IMR-90 (cell line): ENCODE data around the gene SDHD. TPM values are rescaled to one million over a fixed set of nuclear protein-coding genes. Genes with fewer than 3 reads are reported as not detected.

Source experiments
- ATAC-seq: fragments of 200-7000 bp; cut with Tn5 transposase; 2 replicates; pipeline ENCODE4 v1.9.1; 2020; ENCODE audit warnings: low read depth, mild to moderate bottlenecking, moderate library complexity
- BruUV-seq: library from RNA; stranded (reverse); fragments of 400-500 nt; replicated peaks from 2 replicates; lab custom pipeline; 2021; lab: Mats Ljungman, UMichigan
- CTCF ChIA-PET: fragments of 300-600 bp; formaldehyde crosslinking; extraction: SDS; loops from one replicate; lab custom pipeline; 2021; ENCODE audit warnings: antibody characterized with exemption; lab: Yijun Ruan, JAX
- POLR2A ChIA-PET: fragments of 300-600 bp; sonication (Branson Sonifier 250); formaldehyde crosslinking; loops from one replicate; lab custom pipeline; 2022; ENCODE audit warnings: antibody characterized with exemption; ENCODE audit not compliant: unreplicated experiment; lab: Charles Lee
- DNase-seq: peaks from one replicate; pipeline ENCODE4 v3.0.0; 2013
- H2AFZ ChIP-seq: replicated peaks from 2 replicates; pipeline ENCODE3; 2013; ENCODE audit warnings: low read length, mild to moderate bottlenecking; ENCODE audit not compliant: poor library complexity
- H2AK5ac ChIP-seq: 2 replicates; pipeline ENCODE4 v1.6.1; 2013; ENCODE audit warnings: low read depth, low read length, inconsistent platforms
- H2AK9ac ChIP-seq: replicated peaks from 2 replicates; pipeline ENCODE3; 2013; ENCODE audit warnings: mild to moderate bottlenecking, low read depth, low read length, moderate library complexity; ENCODE audit not compliant: poor library complexity
- H2BK120ac ChIP-seq: 2 replicates; pipeline ENCODE4 v1.6.1; 2013; ENCODE audit warnings: low read depth, low read length, inconsistent platforms
- H2BK15ac ChIP-seq: 3 replicates; pipeline ENCODE4 v1.6.1; 2013; ENCODE audit warnings: low read depth, low read length, inconsistent platforms
- H2BK20ac ChIP-seq: 2 replicates; pipeline ENCODE4 v1.6.1; 2013; ENCODE audit warnings: low read depth, mild to moderate bottlenecking, inconsistent platforms, low read length, moderate library complexity
- H2BK5ac ChIP-seq: 2 replicates; pipeline ENCODE4 v1.6.1; 2013; ENCODE audit warnings: mild to moderate bottlenecking, low read depth, low read length, inconsistent platforms; ENCODE audit not compliant: poor library complexity, severe bottlenecking
- H3K14ac ChIP-seq: replicated peaks from 2 replicates; pipeline ENCODE4 v1.6.1; 2013; ENCODE audit warnings: low read depth, low read length, inconsistent platforms
- H3K18ac ChIP-seq: 2 replicates; pipeline ENCODE4 v1.6.1; 2013; ENCODE audit warnings: low read depth, low read length, control low read depth
- H3K23ac ChIP-seq: 2 replicates; pipeline ENCODE4 v1.6.1; 2013; ENCODE audit warnings: low read depth, low read length, inconsistent platforms
- H3K27ac ChIP-seq: 2 replicates; pipeline ENCODE4 v1.5.1; 2013; ENCODE audit warnings: mild to moderate bottlenecking, control low read depth, low read length; ENCODE audit not compliant: insufficient read depth
- H3K27me3 ChIP-seq: 2 replicates; pipeline ENCODE4 v1.6.1; 2013; ENCODE audit warnings: low read length; ENCODE audit not compliant: control insufficient read depth, insufficient read depth
- H3K36me3 ChIP-seq: 2 replicates; pipeline ENCODE4 v1.6.1; 2013; ENCODE audit warnings: low read length, mixed read lengths; ENCODE audit not compliant: control insufficient read depth, insufficient read depth
- H3K4ac ChIP-seq: 2 replicates; pipeline ENCODE4 v1.6.1; 2013; ENCODE audit warnings: low read depth, low read length, inconsistent platforms
- H3K4me1 ChIP-seq: 2 replicates; pipeline ENCODE4 v1.6.1; 2013; ENCODE audit warnings: low read length, mixed read lengths; ENCODE audit not compliant: control insufficient read depth, insufficient read depth
- H3K4me2 ChIP-seq: 2 replicates; pipeline ENCODE4 v1.6.1; 2013; ENCODE audit warnings: low read depth, mild to moderate bottlenecking, control low read depth, low read length, moderate library complexity
- H3K4me3 ChIP-seq: 2 replicates; pipeline ENCODE4 v1.5.1; 2013; ENCODE audit warnings: low read depth, mild to moderate bottlenecking, control low read depth, low read length, moderate library complexity; ENCODE audit not compliant: insufficient read depth
- H3K56ac ChIP-seq: 2 replicates; pipeline ENCODE4 v1.6.1; 2013; ENCODE audit warnings: low read length, inconsistent platforms; ENCODE audit not compliant: insufficient read depth; ENCODE audit errors: extremely low read depth
- H3K79me1 ChIP-seq, 2 experiments: 2 replicates each; pipeline ENCODE4 v1.6.1; 2013; ENCODE audit warnings: low read length in 2 of 2, inconsistent platforms in 1 of 2, low read depth in 1 of 2
- H3K9ac ChIP-seq: 2 replicates; pipeline ENCODE4 v1.6.1; 2013; ENCODE audit warnings: low read depth, low read length, control low read depth
- H3K9me1 ChIP-seq: 2 replicates; pipeline ENCODE4 v1.6.1; 2013; ENCODE audit warnings: low read length, inconsistent platforms; ENCODE audit not compliant: insufficient read depth
- H3K9me3 ChIP-seq: 2 replicates; pipeline ENCODE4 v1.6.1; 2013; ENCODE audit warnings: low read length; ENCODE audit not compliant: control insufficient read depth, insufficient read depth
- H4K20me1 ChIP-seq: 2 replicates; pipeline ENCODE4 v1.6.1; 2013; ENCODE audit warnings: low read length, inconsistent platforms; ENCODE audit not compliant: insufficient read depth
- H4K5ac ChIP-seq: 2 replicates; pipeline ENCODE4 v1.6.1; 2013; ENCODE audit warnings: mild to moderate bottlenecking, low read depth, low read length, control low read depth
- H4K8ac ChIP-seq, 2 experiments: 2 replicates each; pipeline ENCODE4 v1.6.1; 2013; ENCODE audit warnings: low read depth in 2 of 2, low read length in 2 of 2, control low read depth in 1 of 2, inconsistent platforms in 1 of 2
- H4K91ac ChIP-seq: 2 replicates; pipeline ENCODE4 v1.6.1; 2013; ENCODE audit warnings: low read depth, low read length, inconsistent platforms; ENCODE audit not compliant: insufficient read depth
- BHLHE40 ChIP-seq: fragments of 150-350 bp; IDR thresholded peaks from 2 replicates; pipeline ENCODE4 v1.6.1; 2016; ENCODE audit warnings: mild to moderate bottlenecking, low read depth, low read length
- FOS ChIP-seq: fragments of 150-350 bp; IDR thresholded peaks from 2 replicates; pipeline ENCODE4 v1.6.1; 2016; ENCODE audit warnings: low read depth, low read length
- MAFK ChIP-seq: IDR thresholded peaks from 2 replicates; pipeline ENCODE4 v1.6.1; 2012; ENCODE audit warnings: low read depth, low read length, improper control_type of control experiment
- MAZ ChIP-seq: IDR thresholded peaks from 2 replicates; pipeline ENCODE4 v1.6.1; 2012; ENCODE audit warnings: low read depth, mild to moderate bottlenecking, low read length, improper control_type of control experiment, moderate library complexity, borderline replicate concordance
- MXI1 ChIP-seq: IDR thresholded peaks from 2 replicates; pipeline ENCODE4 v1.6.1; 2012; ENCODE audit warnings: low read depth, mild to moderate bottlenecking, low read length, moderate library complexity, borderline replicate concordance
- NFE2L2 ChIP-seq: fragments of 150-350 bp; IDR thresholded peaks from 2 replicates; pipeline ENCODE4 v1.6.1; 2016; ENCODE audit warnings: low read depth, mild to moderate bottlenecking, low read length
- RAD21 ChIP-seq: IDR thresholded peaks from 2 replicates; pipeline ENCODE4 v1.6.1; 2012; ENCODE audit warnings: low read length, improper control_type of control experiment
- RCOR1 ChIP-seq: IDR thresholded peaks from 2 replicates; pipeline ENCODE4 v1.6.1; 2012; ENCODE audit warnings: mild to moderate bottlenecking, low read length, improper control_type of control experiment; ENCODE audit not compliant: insufficient replicate concordance
- RFX5 ChIP-seq: IDR thresholded peaks from 2 replicates; pipeline ENCODE4 v1.8.0; 2012; ENCODE audit warnings: low read depth, mild to moderate bottlenecking, low read length, moderate library complexity
- SMC3 ChIP-seq: fragments of 150-350 bp; IDR thresholded peaks from 2 replicates; pipeline ENCODE4 v1.6.1; 2016; ENCODE audit warnings: low read depth, mild to moderate bottlenecking, antibody characterized with exemption, low read length, moderate library complexity
- WGBS, 2 experiments: methylation state at CpG; one replicate each; pipeline versions ENCODE4 v1.1.5 to v1.1.7; 2013; ENCODE audit warnings: missing lambda C conversion rate in 2 of 2; ENCODE audit not compliant: insufficient read length in 1 of 2; ENCODE audit errors: extremely low coverage in 2 of 2; 5-methylcytosine and 5-hydroxymethylcytosine counted together
- dilution Hi-C: fragments of 300-500 bp; cut with HindIII; formaldehyde crosslinking; loops from one replicate; pipeline ENCODE4 v1.14.3; 2018; ENCODE audit warnings: low sequenced_read_pairs; ENCODE audit not compliant: unreplicated experiment
- in situ Hi-C: fragments of 300-500 bp; cut with MboI; formaldehyde crosslinking; loops from 3 replicates; pipeline ENCODE4 v1.14.3; 2019; ENCODE audit warnings: low sequenced_read_pairs, inconsistent platforms, mixed read lengths
- intact Hi-C: fragments of 100-400 bp; cut with micrococcal nuclease; formaldehyde crosslinking; loops from 2 replicates; pipeline ENCODE4 v1.10.0; 2022
- polyA plus RNA-seq, 3 experiments: library from polyadenylated mRNA; depleted of rRNA; stranded (reverse); fragments of >200 nt; gene quantifications; 2 replicates each; pipeline ENCODE4 v1.2.3, GENCODE V29; 2012; ENCODE audit warnings: low replicate concordance in 1 of 3
- total RNA-seq: library from RNA; depleted of rRNA; stranded (reverse); fragments of >200 nt; gene quantifications from 2 replicates; pipeline ENCODE4 v1.2.3, GENCODE V29; 2012
- TF ChIP-seq, protein P1 (sequence below): fragments of 150-350 bp; IDR thresholded peaks from 2 replicates; pipeline ENCODE4 v1.6.1; 2016; ENCODE audit warnings: low read depth, mild to moderate bottlenecking, low read length, moderate library complexity, borderline replicate concordance
- TF ChIP-seq, protein P2 (sequence below): fragments of 150-350 bp; IDR thresholded peaks from 2 replicates; pipeline ENCODE4 v1.6.1; 2017; ENCODE audit warnings: mild to moderate bottlenecking, antibody characterized with exemption, low read length, low read depth
- TF ChIP-seq, protein P3 (sequence below): conservative IDR thresholded peaks from 2 replicates; pipeline ENCODE4 v1.5.1; 2012; ENCODE audit warnings: mild to moderate bottlenecking, low read depth, low read length, improper control_type of control experiment

SDHD gene
- total and polyA plus RNA-seq, 2 of the 4 experiments (the other 2 are of a cell fraction) = 83.2 to 166 TPM

DNA sequence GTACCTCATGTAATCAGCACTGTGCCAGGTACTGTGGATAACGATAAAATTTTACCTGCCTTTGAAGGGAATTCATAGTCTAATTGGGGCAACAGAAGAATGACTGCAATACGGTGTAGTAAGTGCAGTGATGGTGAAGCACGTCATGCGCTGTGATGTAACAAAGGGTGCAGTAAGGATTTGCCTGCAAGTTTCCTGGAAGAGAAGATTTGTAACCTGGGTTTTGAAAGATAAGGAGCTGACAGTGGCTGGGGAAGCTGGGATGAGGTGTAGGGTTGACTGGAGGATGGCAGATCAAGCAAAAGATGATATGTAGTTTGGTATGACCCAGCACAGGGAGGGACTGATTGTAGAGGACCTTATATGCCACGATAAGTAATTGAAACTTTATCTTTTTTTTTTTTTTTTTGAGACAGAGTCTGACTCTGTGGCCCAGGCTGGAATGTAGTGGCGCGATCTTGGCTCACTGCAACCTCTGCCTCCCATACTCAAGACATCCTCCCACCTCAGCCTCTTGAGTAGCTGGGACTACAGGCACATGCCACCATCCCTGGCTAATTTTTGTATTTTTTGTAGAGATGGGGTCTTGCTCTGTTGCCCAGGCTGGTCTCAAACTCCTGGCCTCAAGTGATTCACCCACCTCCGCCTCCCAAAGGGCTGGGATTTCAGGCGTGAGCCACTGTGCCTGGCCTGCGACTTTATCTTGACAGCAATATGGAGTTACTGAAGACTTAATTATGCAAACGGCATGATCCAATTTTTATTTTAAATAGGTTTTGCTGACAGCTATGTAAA is 11.3 kb downstream of the SDHD start:
- Histone ChIP-seq H2AFZ (peak overlapping the region; percentile 44), H3K4me3 (no peak overlapping the region), H4K91ac (0 out of 2 replicates have a peak overlapping the region, but pooled peaks have one; percentile 70), H3K4me1 (peaks cover 21% of the 10 kb centered on the region), H3K14ac (no peak overlapping the region), H2AK5ac (peak overlapping the region; percentile 27; the same call in 1 of the 2 replicates), H4K8ac (no peak overlapping the region; a peak in 2 of 4 replicates), H3K9me3 (no peaks in the 10 kb centered on the region), H3K18ac (0 out of 2 replicates have a peak overlapping the region, but pooled peaks have one; percentile 18), H3K36me3 (peaks cover 10% of the 10 kb centered on the region), H3K4me2 (no peak overlapping the region), H2BK20ac (no peak overlapping the region), H3K56ac (no peak overlapping the region), H2BK5ac (no peak overlapping the region), H3K9ac (no peak overlapping the region), H3K23ac (no peak overlapping the region), H3K4ac (peak overlapping the region; percentile 71), H3K79me1 (peaks cover 14 to 25% of the 10 kb centered on the region in 2 experiments; a peak in 3 of 4 replicates), H4K5ac (no peak overlapping the region; the same call in 1 of the 2 replicates), H2BK120ac (peak overlapping the region; percentile 45; the same call in 1 of the 2 replicates), H3K9me1 (peaks cover 15% of the 10 kb centered on the region; the same call in 1 of the 2 replicates), H2AK9ac (no peak overlapping the region), H3K27me3 (no peaks in the 10 kb centered on the region), H3K27ac (no peak overlapping the region), H2BK15ac (peak overlapping the region; percentile 26; the same call in 1 of the 3 replicates), H4K20me1 (no peaks in the 10 kb centered on the region)
- in situ Hi-C loops (no loop called here), dilution Hi-C loops (no loop called here), intact Hi-C loops (no loop called here)
- WGBS, 2 experiments = 92% methylated on average over 5 of the region's 11 CpGs; no CpG with 5 or more reads in 1 of the 2 experiments
- DNase-seq = no peak
- no peak for ATAC-seq
- no TSS peak for BruUV-seq
- ChIA-PET POLR2A (no interaction called here), CTCF (interaction anchor here (0.6 to 0.7 kb wide), 4 partner anchors 16 to 403 kb away, joined by 3 to 5 read pairs (median 4); no protein-coding TSS in a partner anchor)
- TF ChIP-seq, protein P1, sequence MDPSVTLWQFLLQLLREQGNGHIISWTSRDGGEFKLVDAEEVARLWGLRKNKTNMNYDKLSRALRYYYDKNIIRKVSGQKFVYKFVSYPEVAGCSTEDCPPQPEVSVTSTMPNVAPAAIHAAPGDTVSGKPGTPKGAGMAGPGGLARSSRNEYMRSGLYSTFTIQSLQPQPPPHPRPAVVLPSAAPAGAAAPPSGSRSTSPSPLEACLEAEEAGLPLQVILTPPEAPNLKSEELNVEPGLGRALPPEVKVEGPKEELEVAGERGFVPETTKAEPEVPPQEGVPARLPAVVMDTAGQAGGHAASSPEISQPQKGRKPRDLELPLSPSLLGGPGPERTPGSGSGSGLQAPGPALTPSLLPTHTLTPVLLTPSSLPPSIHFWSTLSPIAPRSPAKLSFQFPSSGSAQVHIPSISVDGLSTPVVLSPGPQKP = no peak
- TF ChIP-seq, protein P2, sequence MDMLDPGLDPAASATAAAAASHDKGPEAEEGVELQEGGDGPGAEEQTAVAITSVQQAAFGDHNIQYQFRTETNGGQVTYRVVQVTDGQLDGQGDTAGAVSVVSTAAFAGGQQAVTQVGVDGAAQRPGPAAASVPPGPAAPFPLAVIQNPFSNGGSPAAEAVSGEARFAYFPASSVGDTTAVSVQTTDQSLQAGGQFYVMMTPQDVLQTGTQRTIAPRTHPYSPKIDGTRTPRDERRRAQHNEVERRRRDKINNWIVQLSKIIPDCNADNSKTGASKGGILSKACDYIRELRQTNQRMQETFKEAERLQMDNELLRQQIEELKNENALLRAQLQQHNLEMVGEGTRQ = no peak
- no peak for TF ChIP-seq RAD21
- TF ChIP-seq NFE2L2 = no peak
- no peak for TF ChIP-seq BHLHE40
- TF ChIP-seq RCOR1 = no peak
- no peak for TF ChIP-seq MAFK
- TF ChIP-seq SMC3 = no peak
- no peak for TF ChIP-seq FOS
- TF ChIP-seq, protein P3, sequence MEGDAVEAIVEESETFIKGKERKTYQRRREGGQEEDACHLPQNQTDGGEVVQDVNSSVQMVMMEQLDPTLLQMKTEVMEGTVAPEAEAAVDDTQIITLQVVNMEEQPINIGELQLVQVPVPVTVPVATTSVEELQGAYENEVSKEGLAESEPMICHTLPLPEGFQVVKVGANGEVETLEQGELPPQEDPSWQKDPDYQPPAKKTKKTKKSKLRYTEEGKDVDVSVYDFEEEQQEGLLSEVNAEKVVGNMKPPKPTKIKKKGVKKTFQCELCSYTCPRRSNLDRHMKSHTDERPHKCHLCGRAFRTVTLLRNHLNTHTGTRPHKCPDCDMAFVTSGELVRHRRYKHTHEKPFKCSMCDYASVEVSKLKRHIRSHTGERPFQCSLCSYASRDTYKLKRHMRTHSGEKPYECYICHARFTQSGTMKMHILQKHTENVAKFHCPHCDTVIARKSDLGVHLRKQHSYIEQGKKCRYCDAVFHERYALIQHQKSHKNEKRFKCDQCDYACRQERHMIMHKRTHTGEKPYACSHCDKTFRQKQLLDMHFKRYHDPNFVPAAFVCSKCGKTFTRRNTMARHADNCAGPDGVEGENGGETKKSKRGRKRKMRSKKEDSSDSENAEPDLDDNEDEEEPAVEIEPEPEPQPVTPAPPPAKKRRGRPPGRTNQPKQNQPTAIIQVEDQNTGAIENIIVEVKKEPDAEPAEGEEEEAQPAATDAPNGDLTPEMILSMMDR = no peak
- TF ChIP-seq RFX5 = no peak
- TF ChIP-seq MXI1 = no peak
- no peak for TF ChIP-seq MAZ
